Adrenal gland (tissue), 12 donors: ENCODE data around the gene CDYL. TPM values are rescaled to one million over a fixed set of nuclear protein-coding genes. Genes with fewer than 3 reads are reported as not detected.

Experiments used
- DNase-seq, 7 donors: peaks; one replicate each; pipeline ENCODE4 v3.0.0-alpha.2; 2019 to 2020
- H3K27ac ChIP-seq, 5 donors: fragments of 200-600 bp; sonication (generic) in 4 of 5; 1 replicate in 3 of 5; 2 replicates in 2 of 5; pipeline versions ENCODE4 v1.5.1 to v1.8.0; 2016 to 2020; ENCODE audit warnings: mild to moderate bottlenecking in 1 of 5
- H3K27me3 ChIP-seq: fragments of 200-600 bp; 2 replicates; pipeline ENCODE4 v1.8.0; 2021
- H3K36me3 ChIP-seq, 2 donors: fragments of 200-600 bp; replicated peaks in 1 of 2; 1 replicate in 1 of 2; 2 replicates in 1 of 2; pipeline versions ENCODE4 v1.5.1 to v1.8.0; 2018 to 2022
- H3K4me1 ChIP-seq, 2 donors: fragments of 200-600 bp; replicated peaks in 1 of 2; 1 replicate in 1 of 2; 2 replicates in 1 of 2; pipeline versions ENCODE4 v1.5.1 to v1.8.0; 2018 to 2021
- H3K4me3 ChIP-seq, 4 donors: fragments of 200-600 bp; sonication (generic) in 3 of 4; one replicate each; pipeline ENCODE4 v1.5.1; 2016 to 2018
- H3K9me3 ChIP-seq, 3 donors: fragments of 200-600 bp; sonication (generic) in 1 of 3; replicated peaks in 1 of 3; 1 replicate in 2 of 3; 2 replicates in 1 of 3; pipeline versions ENCODE4 v1.5.1 to v1.8.0; 2016 to 2021
- POLR2A ChIP-seq, 2 donors: fragments of 450-650 bp; IDR thresholded peaks; one replicate each; pipeline ENCODE4 v1.6.1; 2017; ENCODE audit warnings: antibody characterized with exemption in 2 of 2, mild to moderate bottlenecking in 2 of 2, moderate library complexity in 1 of 2
- WGBS, 4 donors: extraction: QIAGEN DNeasy Blood & Tissue Kit in 2 of 4; methylation state at CpG; one replicate each; pipeline versions ENCODE4 v1.1.5 to v1.1.7; 2013 to 2017; 5-methylcytosine and 5-hydroxymethylcytosine counted together
- intact Hi-C, 2 donors: fragments of 100-400 bp; cut with DNase I; formaldehyde crosslinking; loops; one replicate each; pipeline versions ENCODE4 v1.14.1 to v1.15.0; 2022 to 2023
- polyA plus RNA-seq, 3 donors: library from polyadenylated mRNA; stranded (reverse); fragments of 200-250 nt in 2 of 3; fragments of 350-450 nt in 1 of 3; fragmentation: Illumina TruSeq in 1 of 3; extraction: RNeasy Lipid Tissue Mini Kit (QIAGEN cat#74804) in 1 of 3; gene quantifications; one replicate each; pipeline ENCODE4 v1.2.3, GENCODE V29; 2013 to 2014
- total RNA-seq, 9 donors: library from RNA; depleted of rRNA in 4 of 9; stranded (reverse); fragments of >200 nt in 4 of 9; fragments of 120-200 nt in 1 of 9; fragmentation: NEBNext Ultra II Directional in 1 of 9; extraction: Animal tissue kit (Norgen Biotek cat#: 25700) in 1 of 9; gene quantifications; one replicate each; pipeline versions ENCODE4 v1.1.0 to v1.2.4, GENCODE V29; 2013 to 2023
- TF ChIP-seq, protein P1 (sequence below), 6 experiments: fragments of 450-650 bp in 4 of 6; fragments of 200-600 bp in 2 of 6; sonication (generic) in 1 of 6; IDR thresholded peaks; 1 replicate in 5 of 6; 2 replicates in 1 of 6; pipeline versions ENCODE4 v1.5.1 to v1.8.0; 2016 to 2021; ENCODE audit warnings: antibody characterized with exemption in 6 of 6, mild to moderate bottlenecking in 2 of 6, moderate library complexity in 1 of 6
- donor health status: healthy with polysubstance abuse.
- donor health status: Bipolar disorder and iron deficiency.
- donor health status: DM: yes; HTN: yes; CAD: no.
- donor health status: DM: no; HTN: no; CAD: no.
- donor health status: DM: no; HTN: no; CAD: no.
- donor health status: DM: yes; HTN: yes; CAD: no.

The CDYL gene
- total and polyA plus RNA-seq, 12 donors = 3.3 to 47.1 (median 24.8) TPM

DNA sequence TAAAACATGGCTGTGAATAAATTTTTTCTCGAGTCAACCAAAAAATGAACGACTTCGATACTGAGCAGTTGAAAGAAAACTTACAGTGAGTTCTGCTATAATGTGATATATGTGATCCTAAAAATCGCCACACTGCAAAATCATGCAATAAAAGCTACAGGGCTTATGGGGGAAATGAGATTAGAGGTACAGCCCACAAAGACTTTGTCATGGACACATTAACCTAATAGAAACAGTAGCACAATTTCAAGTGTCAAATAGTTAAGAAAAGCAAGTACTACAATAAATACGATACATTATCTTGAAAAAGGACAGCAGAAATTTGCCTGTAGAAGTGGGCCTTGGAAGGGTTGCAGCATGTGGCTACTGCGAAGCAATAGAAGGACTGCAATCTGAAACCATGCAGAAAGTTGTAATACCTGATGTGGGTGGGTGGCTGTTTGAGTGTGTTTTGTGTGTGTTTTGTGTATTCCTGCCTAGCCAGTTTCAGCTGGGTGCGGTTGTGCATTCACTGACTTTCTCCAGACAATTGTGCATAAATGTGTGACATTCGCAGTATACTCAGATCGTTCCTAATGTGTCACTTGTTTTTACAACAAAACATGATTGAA, 148.6 kb downstream of the CDYL start:
- H3K27me3 ChIP-seq = no peaks in the 10 kb centered on the region
- 91 to 94% (median 93%) methylated on average over 9 of the region's 9 CpGs for WGBS, 4 donors
- H3K9me3 ChIP-seq = no peaks in the 10 kb centered on the region
- H3K27ac ChIP-seq = no peak overlapping the region
- H3K4me3 ChIP-seq = no peak overlapping the region
- no peaks in the 10 kb centered on the region for H3K36me3 ChIP-seq
- TF ChIP-seq, protein P1, sequence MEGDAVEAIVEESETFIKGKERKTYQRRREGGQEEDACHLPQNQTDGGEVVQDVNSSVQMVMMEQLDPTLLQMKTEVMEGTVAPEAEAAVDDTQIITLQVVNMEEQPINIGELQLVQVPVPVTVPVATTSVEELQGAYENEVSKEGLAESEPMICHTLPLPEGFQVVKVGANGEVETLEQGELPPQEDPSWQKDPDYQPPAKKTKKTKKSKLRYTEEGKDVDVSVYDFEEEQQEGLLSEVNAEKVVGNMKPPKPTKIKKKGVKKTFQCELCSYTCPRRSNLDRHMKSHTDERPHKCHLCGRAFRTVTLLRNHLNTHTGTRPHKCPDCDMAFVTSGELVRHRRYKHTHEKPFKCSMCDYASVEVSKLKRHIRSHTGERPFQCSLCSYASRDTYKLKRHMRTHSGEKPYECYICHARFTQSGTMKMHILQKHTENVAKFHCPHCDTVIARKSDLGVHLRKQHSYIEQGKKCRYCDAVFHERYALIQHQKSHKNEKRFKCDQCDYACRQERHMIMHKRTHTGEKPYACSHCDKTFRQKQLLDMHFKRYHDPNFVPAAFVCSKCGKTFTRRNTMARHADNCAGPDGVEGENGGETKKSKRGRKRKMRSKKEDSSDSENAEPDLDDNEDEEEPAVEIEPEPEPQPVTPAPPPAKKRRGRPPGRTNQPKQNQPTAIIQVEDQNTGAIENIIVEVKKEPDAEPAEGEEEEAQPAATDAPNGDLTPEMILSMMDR (IDR thresholded peaks at IDR 0.05) = no peak
- TF ChIP-seq POLR2A (IDR thresholded peaks at IDR 0.05) = no peak
- DNase-seq = no peak
- intact Hi-C loops = no loop called here
- no peaks in the 10 kb centered on the region for H3K4me1 ChIP-seq

DNA sequence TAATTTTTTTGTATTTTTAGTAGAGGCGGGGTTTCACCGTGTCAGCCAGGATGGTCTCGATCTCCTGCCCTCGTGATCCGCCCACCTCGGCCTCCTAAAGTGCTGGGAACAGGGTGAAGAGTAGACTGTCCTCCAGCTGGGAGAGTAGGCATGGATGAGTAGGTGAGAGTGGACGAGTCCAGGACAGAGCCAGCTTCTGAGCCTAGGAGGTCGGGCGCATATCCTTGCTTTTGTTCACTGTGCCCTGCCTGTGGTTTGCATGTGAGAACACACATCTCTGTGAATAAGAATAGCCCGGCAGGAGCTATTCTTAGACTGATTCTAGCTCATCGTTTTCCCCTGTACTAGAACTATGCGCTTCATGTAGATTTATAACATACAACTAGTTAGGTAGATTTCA, 149.4 kb downstream of the CDYL start:
- H3K27me3 ChIP-seq = no peaks in the 10 kb centered on the region
- 91 to 95% (median 93%) methylated on average over 12 of the region's 12 CpGs for WGBS, 4 donors
- H3K27ac ChIP-seq = no peak overlapping the region
- H3K36me3 ChIP-seq = no peaks in the 10 kb centered on the region
- DNase-seq = no peak
- H3K9me3 ChIP-seq = no peaks in the 10 kb centered on the region
- H3K4me1 ChIP-seq = no peaks in the 10 kb centered on the region
- no peak overlapping the region for H3K4me3 ChIP-seq
- TF ChIP-seq POLR2A (IDR thresholded peaks at IDR 0.05) = no peak
- TF ChIP-seq, protein P1 (IDR thresholded peaks at IDR 0.05) = no peak
- intact Hi-C loops = no loop called here

DNA sequence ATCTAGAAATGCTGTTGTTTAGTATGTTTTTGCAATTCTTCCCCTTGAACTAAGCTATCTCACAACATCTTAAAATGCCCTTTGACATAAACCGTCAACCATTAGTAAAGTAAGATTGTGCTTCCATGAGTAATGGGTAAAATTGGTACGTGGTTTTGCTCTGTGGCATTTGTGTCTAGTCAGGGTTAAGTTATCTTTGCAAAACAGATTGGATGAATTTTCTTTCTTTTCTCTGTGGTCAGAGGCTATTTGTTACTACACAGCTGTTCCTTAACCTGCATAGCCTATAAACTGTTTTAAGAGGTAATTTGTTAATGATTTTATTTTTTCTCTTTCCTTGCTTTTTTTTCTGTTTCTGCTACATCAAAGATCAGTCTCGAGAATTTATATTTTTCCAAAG, 152.2 kb downstream of the CDYL start:
- Histone ChIP-seq H3K27ac (no peak overlapping the region), H3K27me3 (no peaks in the 10 kb centered on the region), H3K36me3 (no peaks in the 10 kb centered on the region), H3K4me1 (peaks cover 0 to 8% of the 10 kb centered on the region in 2 donors), H3K4me3 (no peak overlapping the region), H3K9me3 (no peaks in the 10 kb centered on the region)
- intact Hi-C loops = no loop called here
- WGBS, 4 donors = 78 to 85% (median 81%) methylated on average over 3 of the region's 3 CpGs
- DNase-seq = no peak
- TF ChIP-seq, protein P1 (IDR thresholded peaks at IDR 0.05) = no peak
- no peak for TF ChIP-seq POLR2A (IDR thresholded peaks at IDR 0.05)

DNA sequence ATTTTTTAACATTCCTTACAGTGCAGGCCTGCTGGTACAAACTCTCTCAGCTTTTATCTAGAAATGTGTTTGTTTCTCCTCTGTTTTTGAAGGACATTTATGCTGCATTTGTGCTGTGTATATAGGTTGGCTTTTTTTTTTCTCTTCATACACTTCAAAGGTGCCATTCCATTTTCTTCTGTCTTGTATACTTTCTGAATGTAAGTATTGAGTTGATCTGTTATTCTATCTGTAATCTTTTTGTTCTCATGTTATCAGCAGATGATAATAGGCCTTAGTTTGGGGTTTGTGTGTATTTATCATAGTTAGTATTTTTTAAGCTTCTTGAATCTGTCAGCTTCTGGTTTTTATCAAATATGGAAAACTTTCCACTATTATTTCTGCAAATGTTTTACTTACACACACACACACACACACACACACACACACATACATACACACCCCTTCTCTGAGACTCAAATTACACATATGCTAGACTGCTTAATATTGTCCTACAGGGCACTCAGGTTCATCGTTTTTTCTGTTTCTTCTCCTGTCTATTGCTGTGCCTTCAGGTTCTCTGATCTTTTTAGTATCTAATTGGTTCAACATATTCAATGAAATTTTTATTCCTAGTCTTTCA, 153.0 kb downstream of the CDYL start:
- no peaks in the 10 kb centered on the region for H3K9me3 ChIP-seq
- H3K27ac ChIP-seq = no peak overlapping the region
- intact Hi-C loops = no loop called here
- no peaks in the 10 kb centered on the region for H3K36me3 ChIP-seq
- no peak for TF ChIP-seq POLR2A (IDR thresholded peaks at IDR 0.05)
- TF ChIP-seq, protein P1 (IDR thresholded peaks at IDR 0.05) = no peak
- WGBS, 4 donors = 81 to 92% (median 87%) methylated on average over 1 of the region's 1 CpG
- H3K27me3 ChIP-seq = no peaks in the 10 kb centered on the region
- peaks cover 0 to 10% of the 10 kb centered on the region in 2 donors for H3K4me1 ChIP-seq
- no peak for DNase-seq
- no peak overlapping the region for H3K4me3 ChIP-seq
